ENCODE results near the gene BTC.
"Not testable (repeated sequence)": the region's sequence is repeated elsewhere in the genome, so short reads cannot be mapped to it uniquely, and the experiment has no call there.

Gene BTC

DNA sequence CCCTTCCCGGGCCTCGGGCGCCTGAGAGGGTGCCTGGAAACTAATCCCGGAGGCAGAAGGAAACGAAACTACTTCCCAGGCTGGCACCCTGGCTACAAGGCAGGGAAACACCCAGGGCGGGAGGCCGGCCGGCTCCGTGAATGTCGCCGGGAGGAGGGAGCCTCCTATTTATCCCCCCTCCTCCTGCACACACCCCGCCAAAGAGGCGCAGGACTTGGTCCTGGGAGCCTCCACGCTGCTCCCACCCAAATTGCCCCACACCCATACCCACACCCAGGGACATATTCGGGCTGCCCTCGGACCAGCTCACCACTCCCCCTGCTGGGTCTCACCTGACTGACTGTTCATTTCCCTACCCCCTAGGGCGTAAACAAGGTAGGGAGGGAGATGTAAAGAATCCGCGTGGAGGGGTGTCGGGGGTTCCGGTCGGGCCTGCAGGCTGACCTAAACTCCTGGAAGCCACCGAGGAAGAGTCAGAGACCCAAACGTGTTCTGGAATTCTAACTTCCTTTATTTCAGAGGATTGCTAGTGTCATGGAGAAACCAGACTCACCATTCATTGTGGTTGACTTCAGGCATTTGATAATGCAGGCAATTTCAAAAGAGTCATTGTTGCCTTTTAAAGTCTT, at the start of gene BTC:
Gene BTC (minus strand): TSS at position 142 of the 629 bp plus-strand sequence. CDS start 198 bp downstream, outside the sequence.
- DNase-seq (ENCODE audit: low read depth in 1 of 2, low spot score in 1 of 2): peak; percentile 53 to 79
- TF ChIP-seq JUND (IDR thresholded peaks at IDR 0.05; ENCODE audit: low read depth): no peak

GRCh38 chr4:74840936-74841509, 46.7 kb upstream of the BTC start:
- no peak for DNase-seq (ENCODE audit: low read depth in 1 of 2, low spot score in 1 of 2)
- no peak for TF ChIP-seq JUND (IDR thresholded peaks at IDR 0.05; ENCODE audit: low read depth)
- in situ Hi-C loops (cut with HindIII; ENCODE audit: low pct_unique_long_range_greater_than_20kb, low sequenced_read_pairs): no loop called here

More for the DNA sequence above, at the start of gene BTC:
- in situ Hi-C loops (cut with HindIII; ENCODE audit: low pct_unique_long_range_greater_than_20kb, low sequenced_read_pairs): no loop called here

DNA sequence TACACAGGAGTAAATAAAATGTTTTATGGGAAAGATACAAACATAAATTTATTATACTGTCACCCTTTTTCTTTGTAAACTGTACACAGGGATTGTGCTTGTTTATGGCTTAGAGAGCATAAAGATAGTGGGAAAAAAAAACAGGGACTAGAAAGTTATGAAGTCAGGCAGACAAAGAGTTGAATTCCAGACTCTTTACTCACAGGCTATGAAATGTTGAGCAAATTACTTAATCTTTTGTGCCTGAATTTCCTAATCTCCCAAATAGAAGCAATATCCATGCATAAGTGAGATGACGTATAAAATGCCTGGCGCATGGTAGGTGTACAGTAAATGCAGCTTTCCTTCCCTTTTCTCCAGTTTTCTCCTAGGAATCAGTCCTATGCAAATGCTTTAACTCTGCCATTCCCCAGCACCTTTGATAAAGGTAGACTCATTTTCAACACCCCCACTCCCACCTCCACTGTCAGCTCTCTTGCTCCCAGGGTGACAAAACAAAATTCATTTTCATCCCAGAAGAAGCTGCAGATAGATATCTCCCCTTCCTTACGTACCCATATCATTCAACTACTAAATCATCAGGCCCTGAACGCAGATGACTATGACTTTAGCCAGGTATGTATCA, 44.5 kb upstream of the BTC start:
- no peak for TF ChIP-seq JUND (IDR thresholded peaks at IDR 0.05; ENCODE audit: low read depth)
- no peak for DNase-seq (ENCODE audit: low read depth in 1 of 2, low spot score in 1 of 2)
- in situ Hi-C loops (cut with HindIII; ENCODE audit: low pct_unique_long_range_greater_than_20kb, low sequenced_read_pairs): no loop called here

- no peak for TF ChIP-seq JUND (IDR thresholded peaks at IDR 0.05; ENCODE audit: low read depth)
- in situ Hi-C loops (cut with HindIII; ENCODE audit: low pct_unique_long_range_greater_than_20kb, low sequenced_read_pairs): no loop called here
- no peak for DNase-seq (ENCODE audit: low read depth in 1 of 2, low spot score in 1 of 2)
These were observed 36.6 kb upstream of the BTC start for GRCh38 chr4:74830928-74831327.

DNA sequence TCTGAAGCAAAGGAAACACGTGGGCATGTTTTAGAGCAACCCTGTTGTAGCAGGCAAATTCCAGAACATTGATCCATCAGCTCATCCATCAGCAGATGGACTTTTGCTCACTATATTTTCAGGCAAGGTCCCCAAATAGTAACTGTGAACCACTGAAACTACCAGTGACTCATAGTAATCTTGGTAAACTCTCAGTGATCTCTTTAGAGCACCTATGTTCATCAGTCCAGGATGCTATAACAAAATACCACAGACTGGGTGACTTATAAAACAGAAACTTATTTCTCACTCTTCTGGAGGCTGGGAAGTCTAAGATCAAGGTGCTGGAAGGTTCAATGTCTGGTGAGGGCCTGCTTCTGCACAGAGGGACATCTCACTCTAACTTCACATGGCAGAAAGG, 28.9 kb upstream of the BTC start:
- in situ Hi-C loops (cut with HindIII; ENCODE audit: low pct_unique_long_range_greater_than_20kb, low sequenced_read_pairs): no loop called here

DNA sequence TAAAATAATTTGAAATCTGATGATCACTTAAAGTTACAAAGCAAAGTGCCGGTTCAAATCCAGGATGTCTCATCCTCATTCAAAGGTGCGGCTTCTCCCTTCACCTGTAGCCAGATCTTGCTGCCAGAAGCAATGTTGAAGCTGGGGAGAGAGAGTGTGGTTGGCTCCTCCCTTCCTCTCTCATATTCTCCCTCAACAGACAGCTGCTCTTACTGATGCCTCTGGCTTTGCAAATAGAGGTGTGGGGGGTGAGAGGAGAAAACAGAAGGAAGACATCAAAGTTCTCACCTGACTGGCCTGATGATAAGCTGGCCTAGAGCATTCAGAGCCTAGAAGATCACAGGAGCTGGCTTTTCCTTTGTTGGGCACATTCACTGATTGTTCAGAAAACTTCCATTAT, 28.3 kb upstream of the BTC start:
- no peak for TF ChIP-seq JUND (IDR thresholded peaks at IDR 0.05; ENCODE audit: low read depth)
- DNase-seq (ENCODE audit: low read depth in 1 of 2, low spot score in 1 of 2): no peak
- in situ Hi-C loops (cut with HindIII; ENCODE audit: low pct_unique_long_range_greater_than_20kb, low sequenced_read_pairs): no loop called here

More for the DNA sequence above, 28.9 kb upstream of the BTC start:
- no peak for DNase-seq (ENCODE audit: low read depth in 1 of 2, low spot score in 1 of 2)
- no peak for TF ChIP-seq JUND (IDR thresholded peaks at IDR 0.05; ENCODE audit: low read depth)

- in situ Hi-C loops (cut with HindIII; ENCODE audit: low pct_unique_long_range_greater_than_20kb, low sequenced_read_pairs): no loop called here
- DNase-seq (ENCODE audit: low read depth in 1 of 2, low spot score in 1 of 2): no peak
These were observed 27.2 kb upstream of the BTC start for GRCh38 chr4:74821541-74821940.

GRCh38 chr4:74814052-74814451, 19.7 kb upstream of the BTC start:
- in situ Hi-C loops (cut with HindIII; ENCODE audit: low pct_unique_long_range_greater_than_20kb, low sequenced_read_pairs): no loop called here
- no peak for TF ChIP-seq JUND (IDR thresholded peaks at IDR 0.05; ENCODE audit: low read depth)
- no peak for DNase-seq (ENCODE audit: low read depth in 1 of 2, low spot score in 1 of 2)

More at GRCh38 chr4:74821541-74821940, 27.2 kb upstream of the BTC start:
- TF ChIP-seq JUND (IDR thresholded peaks at IDR 0.05; ENCODE audit: low read depth): no peak

DNA sequence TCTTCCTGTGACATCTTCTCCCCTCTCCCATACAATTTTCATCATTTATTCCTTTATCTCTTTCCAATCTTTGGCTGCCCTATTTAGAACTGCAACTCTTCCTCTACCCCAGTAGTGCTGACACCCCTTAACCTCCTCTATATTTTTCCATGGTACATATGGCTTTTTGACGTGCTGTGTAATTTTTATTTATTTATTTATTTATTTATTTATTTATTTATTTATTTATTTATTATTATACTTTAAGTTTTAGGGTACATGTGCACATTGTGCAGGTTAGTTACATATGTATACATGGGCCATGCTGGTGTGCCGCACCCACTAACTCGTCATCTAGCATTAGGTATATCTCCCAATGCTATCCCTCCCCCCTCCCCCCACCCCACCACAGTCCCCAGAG, 17.7 kb upstream of the BTC start:
- DNase-seq (ENCODE audit: low read depth in 1 of 2, low spot score in 1 of 2); in situ Hi-C loops (cut with HindIII; ENCODE audit: low pct_unique_long_range_greater_than_20kb, low sequenced_read_pairs): not testable (repeated sequence)

GRCh38 chr4:74805601-74806000, 11.3 kb upstream of the BTC start:
- no peak for TF ChIP-seq JUND (IDR thresholded peaks at IDR 0.05; ENCODE audit: low read depth)
- in situ Hi-C loops (cut with HindIII; ENCODE audit: low pct_unique_long_range_greater_than_20kb, low sequenced_read_pairs): no loop called here
- peak in 1 of 2 experiments; percentile 66 for DNase-seq (ENCODE audit: low read depth in 1 of 2, low spot score in 1 of 2)

GRCh38 chr4:74800310-74800709, 6.0 kb upstream of the BTC start:
- in situ Hi-C loops (cut with HindIII; ENCODE audit: low pct_unique_long_range_greater_than_20kb, low sequenced_read_pairs): no loop called here
- no peak for DNase-seq (ENCODE audit: low read depth in 1 of 2, low spot score in 1 of 2)
- no peak for TF ChIP-seq JUND (IDR thresholded peaks at IDR 0.05; ENCODE audit: low read depth)

GRCh38 chr4:74796631-74797030, 2.3 kb upstream of the BTC start:
- in situ Hi-C loops (cut with HindIII; ENCODE audit: low pct_unique_long_range_greater_than_20kb, low sequenced_read_pairs): no loop called here
- no peak for TF ChIP-seq JUND (IDR thresholded peaks at IDR 0.05; ENCODE audit: low read depth)
- DNase-seq (ENCODE audit: low read depth in 1 of 2, low spot score in 1 of 2): peak in 1 of 2 experiments; percentile 73

DNA sequence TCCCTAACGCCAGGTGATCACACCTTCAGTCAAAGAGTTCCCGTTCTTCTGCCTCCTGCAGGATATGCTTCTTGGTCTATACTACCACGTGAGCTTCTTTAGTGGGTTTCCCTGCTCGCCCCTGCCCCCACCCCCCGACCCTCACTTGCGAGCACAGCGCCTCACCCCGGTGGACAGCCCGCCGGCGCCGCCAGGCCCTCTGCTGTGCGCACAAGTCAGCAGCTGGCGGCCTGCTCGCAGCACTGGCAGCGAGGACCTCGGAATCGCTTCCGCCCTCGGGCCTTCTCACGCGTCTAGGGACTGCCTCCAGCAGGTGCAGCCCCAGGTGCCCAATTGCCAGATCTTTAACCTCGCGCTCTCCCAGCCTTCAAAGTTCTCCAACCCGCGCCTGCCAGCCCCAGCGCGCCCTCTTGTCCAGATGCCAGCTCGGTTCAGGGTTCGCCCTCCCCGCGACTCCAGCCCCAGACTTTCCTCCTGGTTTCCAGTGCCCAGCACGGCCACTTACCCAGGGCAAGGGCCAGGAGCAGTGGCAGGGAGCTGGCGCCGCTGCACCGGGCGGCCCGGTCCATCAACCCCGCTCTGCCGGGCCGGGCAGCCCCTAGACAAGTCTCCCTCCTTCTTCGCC, 454 bp downstream of the BTC start:
- peak; percentile 25 to 60 for DNase-seq (ENCODE audit: low read depth in 1 of 2, low spot score in 1 of 2)
- TF ChIP-seq JUND (IDR thresholded peaks at IDR 0.05; ENCODE audit: low read depth): no peak
- in situ Hi-C loops (cut with HindIII; ENCODE audit: low pct_unique_long_range_greater_than_20kb, low sequenced_read_pairs): no loop called here
